ENCODE measurements around the gene PDGFD. TPM values are rescaled to one million over a fixed set of nuclear protein-coding genes. Genes with fewer than 3 reads are reported as not detected.
A peak's percentile ranks its signal among the peaks of the same experiment; 100 is the strongest.

The PDGFD gene
- total RNA-seq, 6 experiments from 2014 or later, result 0.37 to 0.69 (median 0.42) TPM

DNA sequence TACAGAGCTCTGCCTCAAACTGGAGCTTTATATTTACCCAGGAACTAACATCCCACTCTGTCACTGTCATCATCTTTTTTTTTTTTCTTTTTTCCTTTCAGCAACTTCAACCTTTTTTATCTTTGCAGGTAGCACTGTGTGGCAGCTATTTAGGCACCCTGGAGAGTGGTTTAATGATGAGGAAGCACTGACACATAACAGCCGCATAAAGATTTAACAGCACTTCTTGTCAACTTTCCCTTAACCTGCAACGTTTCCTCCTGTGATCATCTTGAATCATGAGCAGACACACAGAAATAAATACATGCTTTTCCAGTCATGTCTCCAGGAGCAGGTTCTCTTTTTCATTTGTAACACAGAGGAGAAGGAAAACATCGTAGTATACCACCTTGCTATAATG is 34.8 kb downstream of the PDGFD start:
- no peak overlapping the region for H3K27ac Mint-ChIP-seq

DNA sequence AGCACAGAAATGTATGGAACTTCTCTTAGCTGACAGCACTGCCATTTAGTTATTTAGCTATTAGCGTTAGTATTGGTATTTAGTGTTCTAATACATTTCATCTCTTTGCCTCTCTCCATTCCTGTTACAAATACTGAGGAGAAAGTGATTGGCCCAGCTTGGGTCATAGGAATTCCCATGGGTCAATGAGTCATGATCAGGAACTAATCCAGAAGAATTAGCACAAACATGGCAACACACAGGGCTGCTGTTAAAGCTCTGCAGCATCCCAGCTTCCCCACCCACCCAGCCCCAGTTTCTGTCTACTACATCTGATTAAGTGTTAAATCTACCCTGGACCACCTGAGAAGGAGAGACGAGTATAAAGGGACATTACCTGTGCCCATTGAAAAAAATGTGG is 36.1 kb downstream of the PDGFD start:
- DNase-seq, result peak; percentile 43
- no peak overlapping the region for H3K27ac Mint-ChIP-seq
- no peaks in the 10 kb centered on the region for H3K9me3 Mint-ChIP-seq
- peaks cover 13% of the 10 kb centered on the region for H3K4me1 Mint-ChIP-seq (ENCODE audit: low read depth)
- TF ChIP-seq, protein P1, sequence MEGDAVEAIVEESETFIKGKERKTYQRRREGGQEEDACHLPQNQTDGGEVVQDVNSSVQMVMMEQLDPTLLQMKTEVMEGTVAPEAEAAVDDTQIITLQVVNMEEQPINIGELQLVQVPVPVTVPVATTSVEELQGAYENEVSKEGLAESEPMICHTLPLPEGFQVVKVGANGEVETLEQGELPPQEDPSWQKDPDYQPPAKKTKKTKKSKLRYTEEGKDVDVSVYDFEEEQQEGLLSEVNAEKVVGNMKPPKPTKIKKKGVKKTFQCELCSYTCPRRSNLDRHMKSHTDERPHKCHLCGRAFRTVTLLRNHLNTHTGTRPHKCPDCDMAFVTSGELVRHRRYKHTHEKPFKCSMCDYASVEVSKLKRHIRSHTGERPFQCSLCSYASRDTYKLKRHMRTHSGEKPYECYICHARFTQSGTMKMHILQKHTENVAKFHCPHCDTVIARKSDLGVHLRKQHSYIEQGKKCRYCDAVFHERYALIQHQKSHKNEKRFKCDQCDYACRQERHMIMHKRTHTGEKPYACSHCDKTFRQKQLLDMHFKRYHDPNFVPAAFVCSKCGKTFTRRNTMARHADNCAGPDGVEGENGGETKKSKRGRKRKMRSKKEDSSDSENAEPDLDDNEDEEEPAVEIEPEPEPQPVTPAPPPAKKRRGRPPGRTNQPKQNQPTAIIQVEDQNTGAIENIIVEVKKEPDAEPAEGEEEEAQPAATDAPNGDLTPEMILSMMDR (IDR thresholded peaks at IDR 0.05), result no peak
- no peaks in the 10 kb centered on the region for H3K36me3 Mint-ChIP-seq (ENCODE audit: low read depth)
- no peak overlapping the region for H3K4me3 Mint-ChIP-seq
- H3K27me3 Mint-ChIP-seq (ENCODE audit: insufficient read depth), result no peaks in the 10 kb centered on the region; the same call in 1 of the 2 replicates

More for the DNA sequence above, 34.8 kb downstream of the PDGFD start:
- TF ChIP-seq, protein P1 (IDR thresholded peaks at IDR 0.05), result no peak
- DNase-seq, result no peak
- Mint-ChIP-seq H3K4me3 (no peak overlapping the region), H3K4me1 (ENCODE audit: low read depth) (peaks cover 23% of the 10 kb centered on the region), H3K9me3 (no peaks in the 10 kb centered on the region), H3K27me3 (ENCODE audit: insufficient read depth) (no peaks in the 10 kb centered on the region; the same call in 1 of the 2 replicates), H3K36me3 (ENCODE audit: low read depth) (no peaks in the 10 kb centered on the region)

DNA sequence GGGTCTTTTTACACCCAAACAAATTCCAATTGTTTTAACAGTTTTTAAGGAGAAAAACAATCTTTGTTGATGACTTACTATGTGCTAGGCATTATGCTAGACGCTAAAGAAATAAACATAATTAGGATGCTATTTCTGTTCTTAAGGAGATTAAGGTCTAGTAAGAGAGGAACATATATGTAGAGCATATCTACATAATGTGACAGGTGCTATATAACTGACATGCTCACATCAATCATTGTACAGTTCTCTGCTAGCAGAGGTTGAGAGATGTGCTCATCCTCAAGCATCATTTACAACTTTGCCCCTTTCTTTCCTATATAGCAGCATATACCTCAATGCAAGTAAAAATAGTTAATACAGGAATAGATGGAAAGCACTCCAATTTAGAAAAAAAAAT is 37.5 kb downstream of the PDGFD start:
- TF ChIP-seq, protein P1 (IDR thresholded peaks at IDR 0.05), result no peak
- Mint-ChIP-seq H3K27me3 (ENCODE audit: insufficient read depth) (peaks cover 2% of the 10 kb centered on the region), H3K9me3 (no peaks in the 10 kb centered on the region), H3K27ac (no peak overlapping the region), H3K4me1 (ENCODE audit: low read depth) (peaks cover 13% of the 10 kb centered on the region), H3K36me3 (ENCODE audit: low read depth) (no peaks in the 10 kb centered on the region), H3K4me3 (no peak overlapping the region)
- DNase-seq, result no peak

DNA sequence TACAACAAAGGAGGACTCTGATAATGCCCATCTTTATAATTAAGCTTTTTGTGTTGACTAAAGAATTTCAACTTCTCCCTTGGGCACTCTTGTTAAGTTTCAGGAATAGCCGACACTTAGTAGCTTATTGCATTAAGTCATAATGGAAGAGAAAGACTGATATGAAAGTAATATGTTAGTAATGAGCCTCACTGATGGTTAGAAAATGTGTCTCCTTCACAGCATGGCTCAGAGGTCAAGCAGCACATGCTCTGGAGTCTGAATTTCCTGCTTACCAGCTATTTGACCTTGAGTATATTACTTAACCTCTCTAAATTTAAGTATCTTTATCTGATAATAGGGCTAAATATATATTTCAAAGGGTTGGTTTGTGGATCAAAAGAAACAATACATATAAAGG is 39.0 kb downstream of the PDGFD start:
- DNase-seq, result no peak
- no peak overlapping the region for H3K27ac Mint-ChIP-seq
- peaks cover 13% of the 10 kb centered on the region for H3K4me1 Mint-ChIP-seq (ENCODE audit: low read depth)
- H3K4me3 Mint-ChIP-seq, result no peak overlapping the region
- H3K9me3 Mint-ChIP-seq, result no peaks in the 10 kb centered on the region
- TF ChIP-seq, protein P1 (IDR thresholded peaks at IDR 0.05), result no peak
- H3K27me3 Mint-ChIP-seq (ENCODE audit: insufficient read depth), result peaks cover 2% of the 10 kb centered on the region
- H3K36me3 Mint-ChIP-seq (ENCODE audit: low read depth), result no peaks in the 10 kb centered on the region

DNA sequence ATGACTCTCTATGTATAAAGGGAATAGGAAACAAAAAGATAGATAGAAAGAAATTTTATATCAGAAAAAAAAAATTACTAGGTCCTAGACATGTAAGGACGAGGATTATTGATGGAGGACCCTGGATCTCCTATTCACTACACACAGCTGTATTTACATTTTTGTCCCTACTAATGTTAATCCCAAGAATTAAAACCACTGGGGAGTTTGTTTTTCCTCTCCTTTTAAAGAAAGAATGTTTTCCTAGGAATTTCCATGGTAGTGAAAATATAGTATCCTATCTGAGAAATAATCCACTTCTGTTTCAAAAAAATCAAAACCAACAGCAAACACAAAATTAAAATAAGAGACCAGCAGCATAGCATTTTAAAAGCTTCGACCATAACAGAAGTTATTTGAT is 41.1 kb downstream of the PDGFD start:
- peaks cover 2% of the 10 kb centered on the region; the same call in 1 of the 2 replicates for H3K27me3 Mint-ChIP-seq (ENCODE audit: insufficient read depth)
- TF ChIP-seq, protein P1 (IDR thresholded peaks at IDR 0.05), result no peak
- H3K4me3 Mint-ChIP-seq, result no peak overlapping the region
- H3K27ac Mint-ChIP-seq, result no peak overlapping the region
- H3K36me3 Mint-ChIP-seq (ENCODE audit: low read depth), result no peaks in the 10 kb centered on the region
- peaks cover 6% of the 10 kb centered on the region for H3K4me1 Mint-ChIP-seq (ENCODE audit: low read depth)
- no peaks in the 10 kb centered on the region for H3K9me3 Mint-ChIP-seq
- no peak for DNase-seq

All from HFFc6 (cell line).